Measurements from ENCODE around the gene TNFRSF25. TPM values are rescaled to one million over a fixed set of nuclear protein-coding genes. Genes with fewer than 3 reads are reported as not detected.
A peak's percentile ranks its signal among the peaks of the same experiment; 100 is the strongest.

The TNFRSF25 gene
- total and polyA plus RNA-seq, 2 of the 8 experiments (the other 6 are each of a cell fraction or from before 2014, with no cell fraction given) = 10.7 to 19.5 TPM

GRCh38 chr1:6506210-6507036 is 40.5 kb upstream of the TNFRSF25 start:
- no peak overlapping the region for H4K5ac ChIP-seq (ENCODE audit: insufficient read length, low read depth, low read length)
- H2BK5ac ChIP-seq (ENCODE audit: low read depth, low read length) = no peak overlapping the region
- H3K9me3 ChIP-seq (ENCODE audit: insufficient read depth in 2 of 2, low read depth in 1 of 2, low read length in 1 of 2) = no peaks in the 10 kb centered on the region
- no peak overlapping the region for H3K23ac ChIP-seq (ENCODE audit: insufficient read length)
- DNase-seq (ENCODE audit: low read depth in 1 of 2, low spot score in 2 of 2) (no peak), FAIRE-seq (no peak)
- H3K18ac ChIP-seq (ENCODE audit: extremely low read depth, low read length) = no peak overlapping the region
- ChIA-PET POLR2A (ENCODE audit: partially characterized antibody) (interaction anchor here (1.1 to 2.8 kb wide), 3 partner anchors 11 to 35 kb away, joined by 3 to 9 read pairs (median 4); no protein-coding TSS in a partner anchor), CTCF (ENCODE audit: partially characterized antibody) (interaction anchor here (0.6 to 10.2 kb wide), 10 partner anchors 8 to 94 kb away, joined by 3 to 107 read pairs (median 4); partner anchors contain the start of gene PLEKHG5)
- no peak overlapping the region for H3K56ac ChIP-seq (replicated peaks; ENCODE audit: insufficient read length, low read depth, low read length)
- H4K91ac ChIP-seq (replicated peaks; ENCODE audit: insufficient read length, low read length) = no peak overlapping the region
- no peak overlapping the region for H2BK120ac ChIP-seq (replicated peaks; ENCODE audit: low read depth, low read length)
- no peaks in the 10 kb centered on the region for H3K27me3 ChIP-seq (replicated peaks in 1 of 4; ENCODE audit: control insufficient read depth in 3 of 4, extremely low read depth in 1 of 4, insufficient read depth in 3 of 4, low read length in 3 of 4)
- no peak overlapping the region for H2AFZ ChIP-seq (ENCODE audit: low read length)
- no peak overlapping the region for H3K4me3 ChIP-seq (ENCODE audit: extremely low read depth in 1 of 4, insufficient read depth in 2 of 4, low read depth in 3 of 4, low read length in 4 of 4)
- no peaks in the 10 kb centered on the region; the same call in 1 of the 2 replicates for H3K79me1 ChIP-seq (ENCODE audit: low read depth, low read length)
- no peak overlapping the region; the same call in 1 of the 2 replicates for H3K27ac ChIP-seq (ENCODE audit: low read depth, low read length)
- H3K9ac ChIP-seq (replicated peaks in 1 of 4; ENCODE audit: extremely low read depth in 1 of 4, low read depth in 3 of 4, low read length in 3 of 4) = no peak overlapping the region
- H4K8ac ChIP-seq (ENCODE audit: extremely low read depth, insufficient read depth, low read length) = no peak overlapping the region
- no peak overlapping the region for H2BK15ac ChIP-seq (ENCODE audit: low read length)
- no peaks in the 10 kb centered on the region for H3K36me3 ChIP-seq (ENCODE audit: control insufficient read depth in 2 of 4, insufficient read depth in 4 of 4, low read length in 3 of 4)
- H2BK12ac ChIP-seq (ENCODE audit: low read depth, low read length) = peak overlapping the region; percentile 39; the same call in 1 of the 2 replicates
- no peak overlapping the region for H3K4me2 ChIP-seq (ENCODE audit: insufficient read depth in 1 of 2, low read depth in 2 of 2, low read length in 2 of 2)
- no peaks in the 10 kb centered on the region for H4K20me1 ChIP-seq (replicated peaks in 1 of 2; ENCODE audit: control insufficient read depth in 1 of 2, insufficient read depth in 2 of 2, low read length in 2 of 2)
- H2BK20ac ChIP-seq (ENCODE audit: low read length) = no peak overlapping the region
- no peaks in the 10 kb centered on the region for H3K79me2 ChIP-seq (ENCODE audit: control insufficient read depth in 1 of 2, insufficient read depth in 2 of 2, low read length in 2 of 2)
- 87% methylated on average over 25 of the region's 31 CpGs; no CpG with 5 or more reads in 1 of the 2 experiments for WGBS, 2 experiments (ENCODE audit: extremely low coverage in 1 of 2, insufficient coverage in 1 of 2, insufficient read length in 1 of 2, insufficient replicate concordance in 2 of 2, low coverage in 1 of 2, low lambda C conversion rate in 2 of 2, missing lambda C conversion rate in 1 of 2)
- H3K14ac ChIP-seq (ENCODE audit: insufficient read length) = no peak overlapping the region
- H3K4ac ChIP-seq (replicated peaks; ENCODE audit: insufficient read length, low read depth, low read length) = no peak overlapping the region
- no peak overlapping the region for H2AK5ac ChIP-seq (ENCODE audit: low read depth, low read length)
- H3K23me2 ChIP-seq (ENCODE audit: low read depth, low read length) = no peaks in the 10 kb centered on the region
- no peaks in the 10 kb centered on the region; a peak in 1 of 7 replicates for H3K4me1 ChIP-seq (replicated peaks in 1 of 4; ENCODE audit: control insufficient read depth in 3 of 4, insufficient read depth in 4 of 4, low read length in 3 of 4)
- TF ChIP-seq SUZ12 (IDR thresholded peaks at IDR 0.05; ENCODE audit: low read length) = no peak
- TF ChIP-seq KDM1A (IDR thresholded peaks at IDR 0.05; ENCODE audit: borderline replicate concordance, low read length) = no peak
- TF ChIP-seq JUN (IDR thresholded peaks at IDR 0.05; ENCODE audit: low read depth, low read length) = no peak
- TF ChIP-seq CHD1 (IDR thresholded peaks at IDR 0.05; ENCODE audit: low read depth, low read length) = no peak
- TF ChIP-seq GTF2F1 (IDR thresholded peaks at IDR 0.05; ENCODE audit: borderline replicate concordance, low read depth, low read length) = no peak
- no peak for TF ChIP-seq ZNF274 (IDR thresholded peaks at IDR 0.05; ENCODE audit: borderline replicate concordance, extremely low read depth, low read length)

Data from H1 (cell line).